Stimulated activated CD8-positive, alpha-beta memory T cell treated with anti-CD3 and anti-CD28 coated beads, Interleukin-15, amount 100 ng/mL, for 1 hour (primary cell): Measurements from ENCODE around the gene MYO18B.

Source experiments
- DNase-seq: peaks from one replicate; pipeline ENCODE4 v3.0.0-alpha.2; 2020; ENCODE audit warnings: low read depth

MYO18B gene

DNA sequence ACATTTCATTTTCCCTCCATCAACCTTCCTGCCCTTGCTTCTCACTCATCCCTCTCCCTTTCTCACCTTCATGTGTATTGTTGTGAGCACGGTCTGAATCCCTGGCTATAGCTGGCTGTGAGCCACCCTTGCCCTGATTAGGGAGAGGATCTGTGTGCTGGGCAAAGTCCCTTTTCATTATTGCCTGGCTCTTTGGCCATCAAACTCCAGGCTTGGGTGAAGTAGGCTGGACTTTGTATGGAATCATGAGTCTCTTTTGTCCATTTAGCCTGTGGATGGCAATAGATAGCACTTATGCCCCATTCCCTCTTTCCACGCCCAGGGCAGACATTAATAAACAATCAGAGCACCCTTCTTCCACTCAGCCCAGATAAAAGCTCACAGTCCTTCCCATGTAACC, 6.7 kb downstream of the MYO18B start:
- no peak for DNase-seq

DNA sequence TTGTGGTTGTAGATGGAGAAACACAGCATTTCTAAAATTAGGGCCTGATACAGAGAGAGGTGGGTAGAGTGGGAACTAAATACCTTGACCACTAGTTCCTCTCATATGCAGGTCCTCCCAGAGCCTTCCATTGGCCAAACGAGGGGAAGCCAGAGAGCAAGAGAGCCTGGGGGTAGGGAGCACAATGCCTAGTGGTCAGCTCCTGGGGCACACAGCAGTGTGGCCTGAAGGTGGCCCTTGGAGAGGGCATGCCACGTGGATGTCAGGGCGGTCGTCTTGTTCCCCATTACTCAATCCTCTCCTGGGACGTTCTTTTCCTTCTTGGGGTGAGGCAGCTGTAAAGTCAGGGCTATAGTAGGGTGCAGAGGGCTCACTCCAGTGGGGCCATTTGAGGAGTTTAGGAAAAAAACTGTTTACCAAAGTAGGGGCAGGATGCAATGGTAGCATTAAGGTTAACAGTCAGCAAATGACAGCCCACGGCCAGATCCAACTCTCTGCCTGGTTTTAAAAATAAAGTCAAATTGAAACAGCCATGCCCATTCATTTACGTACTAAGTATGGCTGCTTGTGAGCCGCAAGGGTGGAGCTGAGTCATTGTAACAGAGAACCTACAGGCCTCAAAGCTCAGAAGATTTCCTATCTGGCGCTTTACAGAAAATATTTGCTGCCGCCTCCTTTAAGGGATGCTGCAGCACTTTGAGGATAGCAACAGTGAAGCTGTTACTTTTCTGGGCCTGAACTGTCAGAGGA, 7.6 kb downstream of the MYO18B start:
- no peak for DNase-seq

- no peak for DNase-seq
These were observed 8.7 kb downstream of the MYO18B start for GRCh38 chr22:25750569-25751173.

DNA sequence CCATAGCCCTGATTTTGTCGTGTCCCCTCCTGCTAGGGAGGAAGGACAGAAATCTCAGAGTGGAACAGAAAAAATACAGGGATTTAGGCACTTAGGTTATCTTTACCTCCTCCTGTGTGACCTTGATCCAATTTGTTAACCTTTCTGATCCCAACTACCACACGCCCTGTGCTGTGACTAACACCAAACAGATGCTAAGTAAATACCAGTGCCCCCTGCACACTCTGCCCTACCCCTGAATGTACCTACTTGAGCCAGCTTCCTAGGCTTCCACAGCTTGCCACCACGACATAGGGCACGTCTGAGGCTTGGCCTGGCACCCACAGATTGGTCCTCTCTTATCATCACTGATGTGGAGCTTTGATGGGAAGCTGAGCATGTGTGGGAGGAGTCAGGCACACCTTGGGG, 9.2 kb downstream of the MYO18B start:
- no peak for DNase-seq

- DNase-seq: no peak
These were observed 10.7 kb downstream of the MYO18B start for GRCh38 chr22:25752615-25753214.

- no peak for DNase-seq
These were observed 11.3 kb downstream of the MYO18B start for GRCh38 chr22:25753252-25753651.

DNA sequence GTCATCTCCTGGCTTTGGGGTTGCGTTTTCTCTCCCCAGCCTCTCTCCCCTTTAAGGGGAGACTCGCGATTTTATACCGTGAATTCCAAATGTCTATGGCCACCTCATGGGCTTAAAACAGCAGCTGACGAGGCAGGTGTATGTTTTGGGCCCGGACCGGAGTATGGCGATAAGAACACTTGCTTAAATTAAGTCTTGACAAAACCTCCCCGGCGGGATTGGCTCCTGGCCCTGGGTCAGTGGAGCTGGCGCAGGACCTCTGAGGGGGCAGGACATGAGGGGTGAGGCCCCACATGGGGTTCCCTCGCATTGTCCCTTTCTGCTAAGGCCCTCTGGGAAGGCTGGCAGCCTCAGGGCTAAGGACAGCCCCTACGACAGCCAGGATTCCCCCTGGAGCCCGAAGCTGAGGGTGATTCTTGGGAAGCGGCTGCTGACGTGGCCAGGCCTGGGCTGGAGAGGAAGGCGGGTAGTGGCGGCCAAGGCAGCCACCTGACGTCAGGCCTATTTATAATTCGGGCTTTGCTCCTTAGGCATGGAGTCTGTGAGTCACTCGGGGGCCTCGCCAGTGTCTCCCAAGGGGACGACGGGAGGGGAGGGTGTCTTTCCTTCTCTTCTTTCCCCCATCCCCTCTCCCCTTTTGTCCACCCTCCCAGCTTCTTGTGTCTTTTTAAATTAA, 12.7 kb downstream of the MYO18B start:
- DNase-seq: no peak

GRCh38 chr22:25757686-25758085, 15.7 kb downstream of the MYO18B start:
- no peak for DNase-seq

GRCh38 chr22:25758316-25758715, 16.3 kb downstream of the MYO18B start:
- no peak for DNase-seq

DNA sequence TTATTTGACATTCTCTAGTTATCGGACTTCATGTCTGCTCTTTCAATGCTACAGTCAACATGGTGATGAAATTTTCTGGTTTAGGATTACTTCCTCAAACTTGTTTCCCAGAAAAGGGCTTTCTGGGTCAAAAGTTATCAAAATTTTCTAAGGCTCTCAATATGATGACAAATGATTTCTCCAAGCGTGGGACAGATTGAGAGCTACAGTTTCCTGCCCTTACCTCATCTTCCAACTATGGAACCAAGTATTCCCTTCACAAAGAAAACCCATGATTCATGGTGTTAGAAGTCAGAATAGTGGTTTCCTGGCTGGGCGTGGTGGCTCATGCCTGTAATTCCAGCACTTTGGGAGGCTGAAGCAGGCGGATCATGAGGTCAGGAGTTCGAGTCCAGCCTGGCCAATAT, 17.8 kb downstream of the MYO18B start:
- no peak for DNase-seq

DNA sequence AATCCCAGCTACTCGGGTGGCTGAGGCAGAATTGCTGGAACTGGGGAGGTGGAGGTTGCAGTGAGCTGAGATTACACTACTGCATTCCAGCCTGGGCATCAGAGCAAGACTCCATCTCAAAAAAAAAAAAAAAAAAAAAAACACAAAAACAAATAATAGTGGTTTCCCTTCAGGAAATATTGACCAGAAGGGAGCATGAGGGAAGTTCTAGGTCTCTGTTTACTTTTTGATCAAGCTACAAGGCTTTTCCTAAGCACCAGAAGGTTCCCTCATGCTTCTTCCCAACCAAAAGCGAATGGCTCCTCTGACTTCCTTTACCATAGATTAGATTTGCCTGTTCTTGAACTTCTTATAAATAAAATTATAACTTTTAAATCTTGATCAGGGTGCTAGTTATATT, 18.3 kb downstream of the MYO18B start:
- no peak for DNase-seq

DNA sequence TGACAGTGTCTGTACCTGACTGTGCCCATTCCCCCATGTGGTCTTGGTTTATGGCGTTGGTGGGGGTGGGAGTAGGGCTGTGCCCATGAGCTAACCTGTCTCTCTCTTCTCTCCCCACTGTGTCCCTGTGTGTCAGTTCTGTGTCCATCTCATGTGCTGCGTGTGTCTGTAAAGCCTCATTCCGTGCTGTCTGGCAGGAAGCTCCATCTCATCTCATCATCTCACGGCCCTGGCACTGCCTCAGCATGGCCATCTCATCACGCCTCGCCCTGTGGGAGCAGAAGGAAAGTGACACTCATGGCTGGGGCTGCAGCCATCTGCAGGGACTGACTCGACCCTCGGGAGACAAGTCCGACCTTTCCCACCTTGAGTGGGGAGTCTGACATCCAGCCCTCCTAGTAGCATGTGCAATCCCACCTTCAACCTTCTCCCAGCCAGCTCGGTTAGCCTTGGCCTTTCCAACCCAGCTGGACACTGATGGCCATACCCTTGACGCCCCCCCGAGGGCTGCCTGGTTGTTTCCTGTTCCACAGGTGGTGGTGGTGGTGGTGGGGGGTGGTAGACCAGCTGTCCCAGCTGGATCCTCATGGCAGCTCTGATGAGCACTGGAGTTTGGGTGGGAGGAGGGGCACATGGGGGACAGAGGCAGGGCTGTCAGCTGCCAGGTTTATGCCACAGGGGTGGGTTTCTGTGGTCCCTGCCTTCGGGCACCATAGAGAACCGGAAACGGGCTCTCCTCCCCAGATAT, 19.0 kb downstream of the MYO18B start:
- DNase-seq: no peak

DNA sequence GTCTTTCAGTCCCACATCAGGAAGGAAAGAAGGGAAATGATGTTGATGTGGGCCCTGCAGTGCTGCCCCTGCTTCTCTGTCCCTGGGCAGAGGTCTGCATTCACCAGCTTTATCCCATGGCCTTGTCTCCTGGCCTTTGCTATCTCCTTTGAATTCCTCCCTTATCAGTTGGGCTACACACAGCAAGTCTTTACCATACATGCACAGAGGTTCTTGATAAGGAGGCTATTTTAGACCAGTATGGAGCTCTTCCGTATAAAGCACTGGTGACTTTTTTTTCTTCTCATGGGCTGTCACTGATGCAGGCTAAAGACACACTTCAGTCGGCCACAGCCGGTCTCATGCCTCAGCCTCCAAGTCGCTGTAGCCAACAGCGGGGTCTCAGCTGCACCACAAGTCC, 20.2 kb downstream of the MYO18B start:
- no peak for DNase-seq

GRCh38 chr22:25763239-25763777, 21.3 kb downstream of the MYO18B start:
- no peak for DNase-seq

GRCh38 chr22:25764270-25765015, 22.5 kb downstream of the MYO18B start:
- DNase-seq: no peak

GRCh38 chr22:25765016-25765367, 23.0 kb downstream of the MYO18B start:
- DNase-seq: no peak

GRCh38 chr22:25765801-25766200, 23.8 kb downstream of the MYO18B start:
- DNase-seq: no peak

DNA sequence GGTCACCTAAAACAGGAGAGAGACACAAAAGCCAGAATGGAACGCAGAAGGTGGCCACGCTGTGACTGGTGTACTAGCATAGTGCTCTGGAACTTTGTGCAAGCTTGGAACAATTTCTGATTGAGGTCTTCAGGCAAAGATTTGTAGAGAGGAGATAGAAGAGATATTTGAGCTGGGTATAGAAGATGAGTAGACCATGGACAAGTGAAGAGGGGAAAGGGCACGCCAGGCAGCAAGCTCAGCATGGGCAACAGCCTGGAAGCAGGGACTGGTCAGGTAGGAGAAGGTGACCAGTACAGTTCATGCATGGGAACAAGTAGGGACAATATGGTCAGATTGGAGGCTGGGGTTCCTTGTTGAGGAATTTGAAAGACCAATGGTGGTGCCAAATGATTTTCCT, 24.4 kb downstream of the MYO18B start:
- DNase-seq: no peak

- no peak for DNase-seq
These were observed 28.3 kb downstream of the MYO18B start for GRCh38 chr22:25770333-25770732.

DNA sequence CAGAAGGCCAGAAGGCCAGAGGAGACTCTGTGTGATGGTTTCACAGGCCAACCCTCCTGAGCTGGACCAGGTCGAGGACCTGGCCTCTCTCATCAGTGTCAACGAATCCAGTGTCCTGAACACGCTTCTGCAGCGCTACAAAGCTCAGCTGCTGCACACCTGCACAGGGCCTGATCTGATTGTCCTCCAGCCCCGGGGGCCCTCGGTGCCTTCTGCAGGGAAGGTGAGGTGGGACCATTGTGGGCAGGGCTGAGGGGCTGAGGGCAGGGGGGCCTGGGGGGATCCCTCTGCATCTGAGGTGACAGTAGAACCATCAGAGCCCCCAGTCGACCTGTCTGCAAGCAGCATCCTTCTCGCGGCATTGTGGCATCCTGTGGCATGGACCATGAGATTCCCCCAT, 30.3 kb downstream of the MYO18B start:
- no peak for DNase-seq

DNA sequence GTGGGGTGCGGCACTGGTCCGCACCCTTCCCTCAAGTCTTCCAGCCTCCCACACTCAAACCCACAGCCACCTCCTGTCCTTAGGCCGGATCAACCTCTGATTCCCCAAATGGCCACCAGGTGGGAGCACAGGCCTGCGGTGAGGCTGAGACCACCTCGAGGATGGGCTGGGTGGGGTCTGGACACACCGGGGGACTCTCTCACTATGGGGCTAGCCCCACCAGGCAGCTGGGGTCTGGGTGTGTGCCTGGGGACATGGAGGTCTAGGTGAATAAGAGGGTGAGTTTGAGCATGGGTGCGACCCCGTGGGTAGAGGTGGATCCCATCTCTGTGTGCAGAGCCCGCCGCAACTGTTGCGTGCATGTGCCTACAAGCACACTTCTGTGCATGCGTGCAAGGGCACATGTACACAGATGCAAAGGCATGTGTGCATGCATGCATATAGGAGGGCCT, 32.6 kb downstream of the MYO18B start:
- no peak for DNase-seq
